ENCODE data around the gene NCKAP5.

Gene NCKAP5

DNA sequence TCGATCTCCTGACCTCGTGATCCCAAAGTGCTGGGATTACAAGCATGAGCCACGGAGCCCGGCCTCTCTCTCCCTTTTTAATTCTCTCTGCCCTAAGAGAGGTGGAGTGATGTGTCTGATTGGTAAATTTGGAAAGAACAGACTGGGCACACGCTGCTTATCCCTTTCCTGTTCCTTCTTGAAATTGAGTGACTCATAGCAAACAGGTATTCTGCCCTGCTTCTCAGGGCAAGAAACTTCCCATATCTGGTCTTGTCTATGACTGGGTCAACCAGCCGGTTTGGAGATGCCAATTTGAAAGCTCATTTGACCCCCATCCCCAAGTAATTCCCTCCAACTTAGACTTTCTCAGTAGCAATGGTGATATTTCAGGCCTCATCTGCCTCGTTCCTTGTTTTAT, 913.3 kb downstream of the NCKAP5 start:
- 86% methylated on average over 1 of the region's 7 CpGs for WGBS (ENCODE audit: insufficient coverage)
- peaks cover 0 to 2% (median 2%) of the 10 kb centered on the region in 5 experiments for H3K27me3 ChIP-seq (replicated peaks in 2 of 5; ENCODE audit: control insufficient read depth in 4 of 5, insufficient read depth in 5 of 5, low read length in 4 of 5)
- POLR2A ChIA-PET, result no interaction called here
- H3K4me3 ChIP-seq (ENCODE audit: control insufficient read depth in 1 of 7, extremely low read depth in 1 of 7, insufficient read depth in 4 of 7, low read depth in 2 of 7, low read length in 6 of 7), result no peak overlapping the region
- H3K27ac ChIP-seq (ENCODE audit: insufficient read depth in 1 of 2, low read depth in 1 of 2, low read length in 2 of 2, poor library complexity in 1 of 2, severe bottlenecking in 2 of 2), result no peak overlapping the region
- H3K36me3 ChIP-seq (ENCODE audit: control insufficient read depth in 4 of 4, insufficient read depth in 4 of 4, low read length in 3 of 4), result no peaks in the 10 kb centered on the region
- DNase-seq, result no peak
- H3K9me3 ChIP-seq (ENCODE audit: control extremely low read depth in 1 of 5, control insufficient read depth in 4 of 5, insufficient read depth in 2 of 5, low read depth in 1 of 5, low read length in 4 of 5), result no peaks in the 10 kb centered on the region
- H3K4me1 ChIP-seq (ENCODE audit: control extremely low read depth in 1 of 4, control insufficient read depth in 4 of 4, insufficient read depth in 4 of 4, low read length in 3 of 4), result no peaks in the 10 kb centered on the region
- CTCF ChIA-PET, result no interaction called here

DNA sequence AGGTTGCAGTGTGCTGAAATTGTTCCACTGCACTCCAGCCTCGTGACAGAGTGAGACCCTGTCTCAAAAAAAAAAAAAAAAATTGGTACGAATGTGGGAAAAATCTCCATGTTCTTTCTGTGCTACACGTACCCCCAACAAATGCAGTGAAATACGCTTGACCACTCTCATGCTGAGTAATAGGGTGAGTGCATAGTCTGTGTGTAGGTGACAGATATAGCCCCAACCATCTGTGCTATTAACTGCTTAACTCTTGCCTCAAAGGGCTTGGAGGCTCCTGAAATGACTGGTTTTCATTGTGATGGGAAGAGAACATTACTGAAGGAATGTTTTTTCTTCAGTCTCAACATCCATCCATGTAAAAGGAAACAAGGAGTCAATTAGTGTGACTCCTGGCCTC, 913.9 kb downstream of the NCKAP5 start:
- WGBS (ENCODE audit: insufficient coverage), result 95% methylated on average over 3 of the region's 4 CpGs
- H3K4me1 ChIP-seq (ENCODE audit: control extremely low read depth in 1 of 4, control insufficient read depth in 4 of 4, insufficient read depth in 4 of 4, low read length in 3 of 4), result no peaks in the 10 kb centered on the region
- POLR2A ChIA-PET, result no interaction called here

DNA sequence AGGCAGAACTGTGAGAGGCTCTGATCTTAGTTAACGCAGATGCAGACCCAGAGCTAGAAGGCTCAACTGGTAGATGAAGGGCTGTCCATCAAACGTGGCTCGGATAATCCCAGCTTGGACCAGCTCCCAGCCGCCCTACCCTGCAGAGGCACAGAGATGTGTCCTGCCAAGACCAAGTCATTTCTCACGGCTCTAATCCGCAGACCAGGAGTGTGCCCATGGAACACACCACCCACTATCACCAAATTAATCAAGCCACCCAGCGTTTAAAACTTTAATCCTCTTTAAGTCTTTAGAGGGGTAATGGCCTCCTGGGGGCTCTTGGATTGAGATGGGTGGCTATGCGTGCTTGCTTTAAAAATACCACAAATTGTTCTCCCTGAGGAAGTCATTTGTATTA, 915.8 kb downstream of the NCKAP5 start:
- WGBS (ENCODE audit: insufficient coverage), result 82% methylated on average over 7 of the region's 8 CpGs

More for the DNA sequence above, 913.9 kb downstream of the NCKAP5 start:
- Histone ChIP-seq H3K9me3 (ENCODE audit: control extremely low read depth in 1 of 5, control insufficient read depth in 4 of 5, insufficient read depth in 2 of 5, low read depth in 1 of 5, low read length in 4 of 5) (no peaks in the 10 kb centered on the region), H3K27ac (ENCODE audit: insufficient read depth in 1 of 2, low read depth in 1 of 2, low read length in 2 of 2, poor library complexity in 1 of 2, severe bottlenecking in 2 of 2) (no peak overlapping the region), H3K4me3 (ENCODE audit: control insufficient read depth in 1 of 7, extremely low read depth in 1 of 7, insufficient read depth in 4 of 7, low read depth in 2 of 7, low read length in 6 of 7) (no peak overlapping the region), H3K27me3 (replicated peaks in 2 of 5; ENCODE audit: control insufficient read depth in 4 of 5, insufficient read depth in 5 of 5, low read length in 4 of 5) (peaks cover 0 to 4% (median 0%) of the 10 kb centered on the region in 5 experiments), H3K36me3 (ENCODE audit: control insufficient read depth in 4 of 4, insufficient read depth in 4 of 4, low read length in 3 of 4) (no peaks in the 10 kb centered on the region)
- no peak for DNase-seq
- CTCF ChIA-PET, result interaction anchor here (1.2 kb wide), 1 partner anchor 12 kb away, joined by 3 read pairs; no protein-coding TSS in a partner anchor

DNA sequence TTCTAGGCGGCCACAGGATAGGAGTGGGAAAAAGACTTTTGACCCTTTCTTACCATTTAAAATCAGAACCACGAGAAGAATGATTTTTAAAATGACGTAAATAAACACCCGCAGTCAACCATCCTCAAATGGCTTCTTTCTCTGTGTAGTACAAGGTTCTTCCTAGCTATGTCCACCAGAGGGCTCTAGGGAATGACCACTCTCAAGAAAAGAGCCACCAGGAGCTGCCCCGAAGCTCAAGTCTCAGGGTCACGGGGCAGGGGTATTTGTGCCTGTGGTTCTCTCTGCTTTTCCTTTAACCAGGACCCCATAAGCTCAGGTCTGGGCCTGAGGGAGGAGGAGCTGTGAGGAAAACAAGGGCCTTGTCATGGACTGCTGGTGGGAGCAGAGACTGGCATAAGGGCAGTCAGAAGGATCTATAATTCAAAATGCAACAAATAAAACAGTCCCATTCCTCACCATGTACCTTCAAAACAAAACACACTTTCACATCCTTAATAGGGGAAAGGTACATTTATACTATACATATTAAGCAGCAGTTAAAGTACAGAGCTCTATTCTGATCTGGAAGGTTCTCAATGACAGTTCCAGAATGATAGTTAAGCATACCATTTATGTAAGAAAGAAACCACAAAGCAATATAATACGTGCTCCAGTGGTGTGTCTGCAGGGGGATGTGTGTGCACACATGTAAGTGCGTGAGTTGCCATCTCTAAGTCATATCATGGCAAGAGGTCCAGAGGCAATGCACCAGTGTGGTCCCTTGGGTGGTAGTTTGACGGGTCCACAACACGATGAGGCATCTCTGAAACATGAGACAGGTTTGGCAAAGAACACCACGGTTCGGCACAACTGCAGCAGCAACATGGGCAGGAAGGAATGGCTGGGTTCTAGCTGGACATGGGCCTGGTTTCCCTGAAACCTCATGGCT, 916.9 kb downstream of the NCKAP5 start:
- WGBS (ENCODE audit: insufficient coverage), result 98% methylated on average over 9 of the region's 12 CpGs
- Histone ChIP-seq H3K36me3 (ENCODE audit: control insufficient read depth in 4 of 4, insufficient read depth in 4 of 4, low read length in 3 of 4) (no peaks in the 10 kb centered on the region), H3K27me3 (replicated peaks in 2 of 5; ENCODE audit: control insufficient read depth in 4 of 5, insufficient read depth in 5 of 5, low read length in 4 of 5) (peaks cover 0 to 4% (median 0%) of the 10 kb centered on the region in 5 experiments), H3K4me1 (ENCODE audit: control extremely low read depth in 1 of 4, control insufficient read depth in 4 of 4, insufficient read depth in 4 of 4, low read length in 3 of 4) (no peaks in the 10 kb centered on the region), H3K9me3 (ENCODE audit: control extremely low read depth in 1 of 5, control insufficient read depth in 4 of 5, insufficient read depth in 2 of 5, low read depth in 1 of 5, low read length in 4 of 5) (no peaks in the 10 kb centered on the region), H3K27ac (ENCODE audit: insufficient read depth in 1 of 2, low read depth in 1 of 2, low read length in 2 of 2, poor library complexity in 1 of 2, severe bottlenecking in 2 of 2) (no peak overlapping the region), H3K4me3 (ENCODE audit: control insufficient read depth in 1 of 7, extremely low read depth in 1 of 7, insufficient read depth in 4 of 7, low read depth in 2 of 7, low read length in 6 of 7) (no peak overlapping the region)
- ChIA-PET POLR2A (no interaction called here), CTCF (no interaction called here)
- no peak for DNase-seq

More for the DNA sequence above, 915.8 kb downstream of the NCKAP5 start:
- Histone ChIP-seq H3K9me3 (ENCODE audit: control extremely low read depth in 1 of 5, control insufficient read depth in 4 of 5, insufficient read depth in 2 of 5, low read depth in 1 of 5, low read length in 4 of 5) (no peaks in the 10 kb centered on the region), H3K4me1 (ENCODE audit: control extremely low read depth in 1 of 4, control insufficient read depth in 4 of 4, insufficient read depth in 4 of 4, low read length in 3 of 4) (no peaks in the 10 kb centered on the region), H3K4me3 (ENCODE audit: control insufficient read depth in 1 of 7, extremely low read depth in 1 of 7, insufficient read depth in 4 of 7, low read depth in 2 of 7, low read length in 6 of 7) (no peak overlapping the region), H3K36me3 (ENCODE audit: control insufficient read depth in 4 of 4, insufficient read depth in 4 of 4, low read length in 3 of 4) (no peaks in the 10 kb centered on the region), H3K27me3 (replicated peaks in 2 of 5; ENCODE audit: control insufficient read depth in 4 of 5, insufficient read depth in 5 of 5, low read length in 4 of 5) (peaks cover 0 to 4% (median 0%) of the 10 kb centered on the region in 5 experiments), H3K27ac (ENCODE audit: insufficient read depth in 1 of 2, low read depth in 1 of 2, low read length in 2 of 2, poor library complexity in 1 of 2, severe bottlenecking in 2 of 2) (no peak overlapping the region)
- CTCF ChIA-PET, result no interaction called here
- DNase-seq, result no peak
- POLR2A ChIA-PET, result no interaction called here

DNA sequence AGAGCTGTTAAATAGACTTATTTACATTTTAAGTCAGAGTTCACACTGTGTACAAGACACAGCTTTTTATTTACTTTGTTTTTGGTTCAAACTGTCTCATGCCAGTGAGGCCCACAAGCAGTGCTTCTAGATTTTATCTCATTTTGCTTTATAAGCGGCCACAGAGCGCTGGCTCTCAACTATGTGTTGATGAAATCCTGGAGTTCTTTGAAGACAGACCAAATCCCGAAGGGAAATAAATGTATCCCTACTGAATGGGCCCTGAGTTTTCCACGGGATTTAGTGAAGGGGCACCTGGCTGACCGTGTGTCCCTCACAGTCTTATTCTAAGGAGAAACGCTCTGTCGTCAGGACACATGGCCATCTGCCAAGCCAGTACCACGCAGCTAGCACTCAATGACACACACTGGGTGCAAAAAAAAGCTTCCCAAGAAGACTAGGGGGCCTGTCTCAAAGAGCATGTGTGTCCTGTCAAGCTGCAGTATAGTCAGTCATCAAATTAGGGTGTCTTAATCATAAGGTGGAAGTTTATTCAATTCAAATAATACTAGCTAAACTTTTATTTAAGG, 921.6 kb downstream of the NCKAP5 start:
- H3K4me3 ChIP-seq (ENCODE audit: control insufficient read depth in 1 of 7, extremely low read depth in 1 of 7, insufficient read depth in 4 of 7, low read depth in 2 of 7, low read length in 6 of 7), result no peak overlapping the region
- no peak for DNase-seq
- H3K9me3 ChIP-seq (ENCODE audit: control extremely low read depth in 1 of 5, control insufficient read depth in 4 of 5, insufficient read depth in 2 of 5, low read depth in 1 of 5, low read length in 4 of 5), result no peaks in the 10 kb centered on the region
- WGBS (ENCODE audit: insufficient coverage), result 86% methylated on average over 8 of the region's 8 CpGs
- peaks cover 0 to 4% (median 2%) of the 10 kb centered on the region in 5 experiments for H3K27me3 ChIP-seq (replicated peaks in 2 of 5; ENCODE audit: control insufficient read depth in 4 of 5, insufficient read depth in 5 of 5, low read length in 4 of 5)
- H3K4me1 ChIP-seq (ENCODE audit: control extremely low read depth in 1 of 4, control insufficient read depth in 4 of 4, insufficient read depth in 4 of 4, low read length in 3 of 4), result peaks cover 0 to 20% (median 11%) of the 10 kb centered on the region in 4 experiments
- POLR2A ChIA-PET, result no interaction called here
- CTCF ChIA-PET, result no interaction called here
- H3K27ac ChIP-seq (ENCODE audit: insufficient read depth in 1 of 2, low read depth in 1 of 2, low read length in 2 of 2, poor library complexity in 1 of 2, severe bottlenecking in 2 of 2), result no peak overlapping the region
- no peaks in the 10 kb centered on the region for H3K36me3 ChIP-seq (ENCODE audit: control insufficient read depth in 4 of 4, insufficient read depth in 4 of 4, low read length in 3 of 4)

DNA sequence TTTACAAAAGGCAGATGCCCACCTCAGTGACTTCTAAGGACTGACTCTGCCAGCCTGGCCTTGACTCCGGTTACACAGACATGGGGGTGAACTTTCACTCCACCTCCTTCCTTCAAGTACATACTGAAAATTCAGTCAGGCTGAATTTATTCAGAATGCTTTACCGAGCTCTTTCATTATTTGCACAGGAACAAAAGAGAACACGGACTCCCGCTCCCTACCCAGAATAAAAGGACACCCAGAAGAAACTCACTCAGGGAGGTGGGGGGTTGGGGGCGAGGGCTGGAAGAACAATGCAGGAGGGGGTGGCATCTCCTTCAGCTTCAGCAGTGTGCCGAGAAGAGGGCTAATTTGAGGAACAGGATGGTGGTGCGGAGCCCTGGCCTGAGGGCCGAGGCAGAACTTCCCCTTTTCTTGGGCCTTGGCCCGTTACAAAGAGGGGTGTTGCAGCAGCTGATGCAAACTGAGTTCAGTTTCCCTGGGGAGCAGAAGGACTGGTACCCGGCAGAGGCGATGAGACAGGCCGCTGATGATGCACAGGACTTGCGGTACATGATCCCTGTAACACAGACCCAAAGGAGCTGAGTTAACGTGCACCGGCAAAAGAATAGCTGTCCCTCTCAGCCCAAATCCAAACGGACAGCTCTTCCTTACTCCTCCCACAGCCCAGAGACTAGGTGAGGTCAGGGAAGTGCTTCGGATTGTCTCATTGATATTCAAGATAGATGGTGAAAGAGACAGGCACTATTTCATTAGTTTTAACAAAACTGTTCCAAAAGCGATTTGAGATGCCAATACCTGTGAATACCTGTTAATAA, 922.3 kb downstream of the NCKAP5 start:
- DNase-seq, result peak in 2 of 3 donors; percentile 44
- POLR2A ChIA-PET, result no interaction called here
- no peaks in the 10 kb centered on the region for H3K9me3 ChIP-seq (ENCODE audit: control extremely low read depth in 1 of 5, control insufficient read depth in 4 of 5, insufficient read depth in 2 of 5, low read depth in 1 of 5, low read length in 4 of 5)
- H3K27me3 ChIP-seq (replicated peaks in 2 of 5; ENCODE audit: control insufficient read depth in 4 of 5, insufficient read depth in 5 of 5, low read length in 4 of 5), result peaks cover 0 to 4% (median 2%) of the 10 kb centered on the region in 5 experiments
- H3K4me1 ChIP-seq (ENCODE audit: control extremely low read depth in 1 of 4, control insufficient read depth in 4 of 4, insufficient read depth in 4 of 4, low read length in 3 of 4), result peaks cover 0 to 20% (median 11%) of the 10 kb centered on the region in 4 experiments
- no peak overlapping the region for H3K4me3 ChIP-seq (ENCODE audit: control insufficient read depth in 1 of 7, extremely low read depth in 1 of 7, insufficient read depth in 4 of 7, low read depth in 2 of 7, low read length in 6 of 7)
- CTCF ChIA-PET, result no interaction called here
- no peaks in the 10 kb centered on the region for H3K36me3 ChIP-seq (ENCODE audit: control insufficient read depth in 4 of 4, insufficient read depth in 4 of 4, low read length in 3 of 4)
- H3K27ac ChIP-seq (ENCODE audit: insufficient read depth in 1 of 2, low read depth in 1 of 2, low read length in 2 of 2, poor library complexity in 1 of 2, severe bottlenecking in 2 of 2), result no peak overlapping the region
- WGBS (ENCODE audit: insufficient coverage), result 40% methylated on average over 15 of the region's 18 CpGs

Measured in common myeloid progenitor, CD34-positive (primary cell).